Panc1 (cell line): Measurements from ENCODE around the gene CLC.

Experiments
- CTCF ChIP-seq: fragments of 450-650 bp; IDR thresholded peaks from 2 replicates; pipeline ENCODE4 v1.5.1; 2017; ENCODE audit warnings: mild to moderate bottlenecking
- POLR2AphosphoS5 ChIP-seq: IDR thresholded peaks from 2 replicates; pipeline ENCODE4 v1.6.1; 2012; ENCODE audit warnings: mild to moderate bottlenecking, low read depth, low read length, moderate library complexity
- REST ChIP-seq, 2 experiments: IDR thresholded peaks; 2 replicates each; pipeline ENCODE4 v1.6.1; 2011 to 2012; ENCODE audit warnings: low read depth in 2 of 2, control low read depth in 1 of 2, low read length in 1 of 2, mild to moderate bottlenecking in 1 of 2, moderate library complexity in 1 of 2; ENCODE audit not compliant: insufficient read depth in 1 of 2
- SIN3A ChIP-seq: IDR thresholded peaks from 2 replicates; pipeline ENCODE4 v1.6.1; 2012; ENCODE audit warnings: low read depth, mild to moderate bottlenecking, low read length, moderate library complexity, borderline replicate concordance; ENCODE audit not compliant: insufficient read depth
- TCF7L2 ChIP-seq: IDR thresholded peaks from 2 replicates; pipeline ENCODE4 v1.6.1; 2011; ENCODE audit warnings: mild to moderate bottlenecking, low read depth, low read length, inconsistent platforms

GRCh38 chr19:39768334-39768733 lies 30.5 kb upstream of the CLC start:
- no peak for TF ChIP-seq REST (IDR thresholded peaks at IDR 0.05; ENCODE audit: insufficient read depth in 1 of 2, low read depth in 2 of 2, low read length in 1 of 2)
- no peak for TF ChIP-seq POLR2AphosphoS5
- TF ChIP-seq CTCF: no peak
- TF ChIP-seq SIN3A: no peak
- no peak for TF ChIP-seq TCF7L2
